B cell (primary cell): ENCODE data around the gene WDR7. TPM values are rescaled to one million over a fixed set of nuclear protein-coding genes. Genes with fewer than 3 reads are reported as not detected.

ENCODE experiments used
- ATAC-seq: fragments of 200-7000 bp; cut with Tn5 transposase; one replicate; pipeline ENCODE4 v1.10.0; 2021; ENCODE audit warnings: low read depth, mild to moderate bottlenecking, moderate number of reproducible peaks, moderate library complexity
- CTCF ChIA-PET: fragments of 350-600 bp; sonication (Branson Sonifier 250); formaldehyde crosslinking; loops from one replicate; lab custom pipeline; 2021; ENCODE audit warnings: antibody characterized with exemption, inconsistent platforms; lab: Charles Lee
- POLR2A ChIA-PET: fragments of 350-600 bp; sonication (Branson Sonifier 250); formaldehyde crosslinking; loops from one replicate; lab custom pipeline; 2021; ENCODE audit warnings: antibody characterized with exemption; lab: Charles Lee
- DNase-seq: peaks from one replicate; pipeline ENCODE4 v3.0.0; 2013
- H2AFZ ChIP-seq: 2 replicates; pipeline ENCODE4 v1.6.1; 2012; ENCODE audit warnings: mild to moderate bottlenecking, low read depth, low read length; ENCODE audit not compliant: insufficient read depth, poor library complexity, severe bottlenecking
- H3K27ac ChIP-seq, 2 donors: 1 replicate in 1 of 2; 2 replicates in 1 of 2; pipeline ENCODE4 v1.5.1; 2012 to 2013; ENCODE audit warnings: low read length in 2 of 2, mild to moderate bottlenecking in 2 of 2, moderate library complexity in 1 of 2
- H3K27me3 ChIP-seq, 4 experiments: fragments of 200-600 bp in 1 of 4; sonication (generic) in 1 of 4; replicated peaks in 1 of 4; 1 replicate in 2 of 4; 2 replicates in 2 of 4; pipeline versions ENCODE4 v1.6.1 to v1.7.0; 2013 to 2016; ENCODE audit warnings: low read length in 3 of 4, mild to moderate bottlenecking in 2 of 4, mixed read lengths in 1 of 4, moderate library complexity in 1 of 4; ENCODE audit not compliant: insufficient read depth in 4 of 4, control insufficient read depth in 3 of 4; ENCODE audit errors: control extremely low read depth in 1 of 4
- H3K36me3 ChIP-seq, 2 experiments: replicated peaks in 1 of 2; 1 replicate in 1 of 2; 2 replicates in 1 of 2; pipeline versions ENCODE4 v1.6.1 to v1.7.1; 2013; ENCODE audit warnings: low read length in 1 of 2; ENCODE audit not compliant: insufficient read depth in 2 of 2, control insufficient read depth in 1 of 2; ENCODE audit errors: control extremely low read depth in 1 of 2, extremely low read depth in 1 of 2
- H3K4me1 ChIP-seq, 2 donors: fragments of 200-600 bp in 1 of 2; sonication (generic) in 1 of 2; 1 replicate in 1 of 2; 2 replicates in 1 of 2; pipeline versions ENCODE4 v1.5.1 to v1.6.1; 2013 to 2017; ENCODE audit warnings: low read length in 2 of 2; ENCODE audit not compliant: control insufficient read depth in 2 of 2, insufficient read depth in 2 of 2
- H3K4me2 ChIP-seq: replicated peaks from 2 replicates; pipeline ENCODE3; 2012; ENCODE audit warnings: mild to moderate bottlenecking, low read depth, low read length; ENCODE audit not compliant: poor library complexity, severe bottlenecking
- H3K4me3 ChIP-seq, 5 experiments: fragments of 200-600 bp in 1 of 5; sonication (generic) in 1 of 5; 1 replicate in 3 of 5; 2 replicates in 2 of 5; pipeline versions ENCODE4 v1.5.1 to v1.7.0; 2011 to 2016; ENCODE audit warnings: low read length in 4 of 5, mild to moderate bottlenecking in 4 of 5, low read depth in 2 of 5, control low read depth in 1 of 5, moderate library complexity in 1 of 5; ENCODE audit not compliant: insufficient read depth in 1 of 5; ENCODE audit errors: control extremely low read depth in 1 of 5, extremely low read depth in 1 of 5
- H3K79me2 ChIP-seq: fragments of 200-600 bp; sonication (generic); one replicate; pipeline ENCODE4 v1.6.0; 2016; ENCODE audit warnings: low read length; ENCODE audit not compliant: control insufficient read depth, insufficient read depth
- H3K9ac ChIP-seq: fragments of 200-600 bp; sonication (generic); 2 replicates; pipeline ENCODE4 v1.6.1; 2017; ENCODE audit warnings: mild to moderate bottlenecking, low read length, moderate library complexity
- H3K9me3 ChIP-seq, 3 donors: one replicate each; pipeline versions ENCODE4 v1.6.1 to v1.7.1; 2013; ENCODE audit warnings: low read length in 2 of 3; ENCODE audit not compliant: control insufficient read depth in 2 of 3, insufficient read depth in 1 of 3; ENCODE audit errors: control extremely low read depth in 1 of 3
- H4K20me1 ChIP-seq: 2 replicates; pipeline ENCODE4 v1.6.0; 2012; ENCODE audit warnings: mild to moderate bottlenecking, low read length; ENCODE audit not compliant: insufficient read depth, control insufficient read depth, poor library complexity, severe bottlenecking
- H3K27ac Mint-ChIP-seq: one replicate; pipeline ENCODE4 v1.8.0; 2021; ENCODE audit warnings: mixed read lengths
- H3K27me3 Mint-ChIP-seq: one replicate; pipeline ENCODE4 v1.8.0; 2021; ENCODE audit warnings: mixed read lengths
- H3K4me1 Mint-ChIP-seq: one replicate; pipeline ENCODE4 v1.8.0; 2021; ENCODE audit warnings: mixed read lengths
- H3K4me3 Mint-ChIP-seq: one replicate; pipeline ENCODE4 v1.8.0; 2021; ENCODE audit warnings: mixed read lengths
- H3K9me3 Mint-ChIP-seq: one replicate; pipeline ENCODE4 v1.8.0; 2022; ENCODE audit warnings: mixed read lengths; ENCODE audit not compliant: insufficient read depth
- CTCF ChIP-seq: fragments of 200-600 bp; IDR thresholded peaks from one replicate; pipeline ENCODE4 v1.8.0; 2022; ENCODE audit warnings: antibody characterized with exemption, mild to moderate bottlenecking
- EZH2 ChIP-seq: IDR thresholded peaks from 2 replicates; pipeline ENCODE4 v1.6.1; 2012; ENCODE audit warnings: borderline replicate concordance, low read depth, mild to moderate bottlenecking, moderate library complexity, low read length; ENCODE audit not compliant: insufficient read depth, poor library complexity, severe bottlenecking
- WGBS: methylation state at CpG from one replicate; pipeline ENCODE4 v1.1.5; 2013; ENCODE audit warnings: missing lambda C conversion rate; ENCODE audit not compliant: insufficient coverage; 5-methylcytosine and 5-hydroxymethylcytosine counted together
- intact Hi-C: fragments of 100-400 bp; cut with micrococcal nuclease; formaldehyde crosslinking; loops from one replicate; pipeline ENCODE4 v1.10.0; 2022
- polyA plus RNA-seq: library from polyadenylated mRNA; depleted of rRNA; stranded (reverse); fragments of >200 nt; gene quantifications from 2 replicates; pipeline ENCODE4 v1.2.3, GENCODE V29; 2012
- total RNA-seq, 2 donors: library from RNA; stranded (reverse); fragments of 120-200 nt in 1 of 2; gene quantifications; 1 replicate in 1 of 2; 2 replicates in 1 of 2; pipeline versions ENCODE4 v1.2.3 to v1.2.4, GENCODE V29; 2013 to 2022

The WDR7 gene
- total and polyA plus RNA-seq, 2 donors (not counting 1 experiment from before 2014, with no cell fraction given) = 5.5 to 45.0 TPM

- ChIA-PET POLR2A (no interaction called here), CTCF (no interaction called here)
- Histone ChIP-seq H3K4me2 (no peak overlapping the region), H3K27ac (no peak overlapping the region), H3K27me3 (no peaks in the 10 kb centered on the region), H3K9ac (no peak overlapping the region), H2AFZ (no peak overlapping the region), H3K4me1 (no peaks in the 10 kb centered on the region), H3K9me3 (no peaks in the 10 kb centered on the region), H3K79me2 (no peaks in the 10 kb centered on the region), H4K20me1 (no peaks in the 10 kb centered on the region), H3K4me3 (no peak overlapping the region), H3K36me3 (no peaks in the 10 kb centered on the region)
- DNase-seq = no peak
- Mint-ChIP-seq H3K4me3 (no peak overlapping the region), H3K27me3 (no peaks in the 10 kb centered on the region), H3K4me1 (no peaks in the 10 kb centered on the region), H3K27ac (no peak overlapping the region), H3K9me3 (no peaks in the 10 kb centered on the region)
- no peak for ATAC-seq
- WGBS = no CpG with 5 or more reads among the region's 1 CpG
- no peak for TF ChIP-seq EZH2
- no peak for TF ChIP-seq CTCF
- intact Hi-C loops = no loop called here
Measured at GRCh38 chr18:56955490-56955889, 304.3 kb downstream of the WDR7 start.

GRCh38 chr18:56959120-56959519, 308.0 kb downstream of the WDR7 start:
- H3K27ac Mint-ChIP-seq = no peak overlapping the region
- intact Hi-C loops = no loop called here
- H3K27me3 ChIP-seq = no peaks in the 10 kb centered on the region

More at GRCh38 chr18:56959120-56959519, 308.0 kb downstream of the WDR7 start:
- H3K27ac ChIP-seq = no peak overlapping the region
- no peak overlapping the region for H3K4me3 Mint-ChIP-seq
- ATAC-seq (no peak), DNase-seq (no peak)
- no peaks in the 10 kb centered on the region for H3K36me3 ChIP-seq
- no peaks in the 10 kb centered on the region for H3K4me1 ChIP-seq
- no peak for TF ChIP-seq CTCF
- TF ChIP-seq EZH2 = no peak
- no peak overlapping the region for H3K9ac ChIP-seq
- H4K20me1 ChIP-seq = no peaks in the 10 kb centered on the region
- H3K79me2 ChIP-seq = no peaks in the 10 kb centered on the region
- CTCF ChIA-PET = no interaction called here
- H2AFZ ChIP-seq = no peak overlapping the region
- H3K9me3 Mint-ChIP-seq = no peaks in the 10 kb centered on the region
- no peaks in the 10 kb centered on the region for H3K27me3 Mint-ChIP-seq
- no peaks in the 10 kb centered on the region for H3K9me3 ChIP-seq
- H3K4me1 Mint-ChIP-seq = peaks cover 3% of the 10 kb centered on the region
- H3K4me3 ChIP-seq = no peak overlapping the region
- WGBS = 78% methylated on average over 1 of the region's 3 CpGs
- POLR2A ChIA-PET = no interaction called here
- H3K4me2 ChIP-seq = no peak overlapping the region
